GM23338 (cell line): Measurements from ENCODE around the gene PKNOX2. TPM values are rescaled to one million over a fixed set of nuclear protein-coding genes. Genes with fewer than 3 reads are reported as not detected.

Source experiments
- ATAC-seq: fragments of 200-7000 bp; cut with Tn5 transposase; 3 replicates; pipeline ENCODE4 v1.9.1; 2020
- DNase-seq: peaks from one replicate; pipeline ENCODE4 v3.0.0-alpha.2; 2015; ENCODE audit warnings: low spot score
- H2AFZ ChIP-seq: fragments of 200-600 bp; sonication (generic); 2 replicates; pipeline ENCODE4 v1.8.0; 2016; ENCODE audit warnings: antibody characterized with exemption, mild to moderate bottlenecking, moderate library complexity
- H3F3A ChIP-seq: fragments of 200-600 bp; sonication (generic); replicated peaks from 2 replicates; pipeline ENCODE4 v1.8.0; 2017; ENCODE audit warnings: antibody characterized with exemption, mixed run types, low read depth
- H3K27ac ChIP-seq: fragments of 200-600 bp; sonication (generic); 2 replicates; pipeline ENCODE4 v1.6.1; 2016; ENCODE audit warnings: low read depth
- H3K27me3 ChIP-seq: fragments of 200-600 bp; sonication (generic); 2 replicates; pipeline ENCODE4 v1.8.0; 2016; ENCODE audit warnings: mild to moderate bottlenecking, mixed run types, moderate library complexity; ENCODE audit not compliant: insufficient read depth
- H3K36me3 ChIP-seq: fragments of 200-600 bp; sonication (generic); 2 replicates; pipeline ENCODE4 v1.8.0; 2016; ENCODE audit warnings: mild to moderate bottlenecking; ENCODE audit not compliant: insufficient read depth
- H3K4me1 ChIP-seq: fragments of 200-600 bp; sonication (generic); 2 replicates; pipeline ENCODE4 v1.8.0; 2016; ENCODE audit warnings: mild to moderate bottlenecking, moderate library complexity; ENCODE audit not compliant: insufficient read depth
- H3K4me2 ChIP-seq: fragments of 200-600 bp; sonication (generic); 2 replicates; pipeline ENCODE4 v1.7.1; 2017; ENCODE audit warnings: mixed run types
- H3K4me3 ChIP-seq: fragments of 200-600 bp; sonication (generic); 2 replicates; pipeline ENCODE4 v1.6.1; 2016; ENCODE audit warnings: mixed run types
- H3K79me2 ChIP-seq: fragments of 200-600 bp; sonication (generic); replicated peaks from 2 replicates; pipeline ENCODE4 v1.8.0; 2017; ENCODE audit warnings: mild to moderate bottlenecking; ENCODE audit not compliant: insufficient read depth
- H3K9me2 ChIP-seq: fragments of 200-600 bp; sonication (generic); 2 replicates; pipeline ENCODE4 v1.8.0; 2017; ENCODE audit not compliant: insufficient read depth
- H4K20me1 ChIP-seq: fragments of 200-600 bp; sonication (generic); replicated peaks from 2 replicates; pipeline ENCODE4 v1.8.0; 2017; ENCODE audit warnings: mild to moderate bottlenecking; ENCODE audit not compliant: insufficient read depth
- H3K27ac Mint-ChIP-seq: 2 replicates; pipeline ENCODE4 v1.8.0; 2020; ENCODE audit warnings: inconsistent platforms, mild to moderate bottlenecking, moderate library complexity, mixed read lengths
- H3K27me3 Mint-ChIP-seq: 3 replicates; pipeline ENCODE4 v1.8.0; 2022; ENCODE audit warnings: low read depth, mild to moderate bottlenecking, moderate library complexity, mixed read lengths, inconsistent platforms; ENCODE audit not compliant: insufficient read depth, poor library complexity
- H3K36me3 Mint-ChIP-seq: 3 replicates; pipeline ENCODE4 v1.8.0; 2021; ENCODE audit warnings: low read depth, mild to moderate bottlenecking, inconsistent platforms, moderate library complexity, mixed read lengths
- H3K4me1 Mint-ChIP-seq: 3 replicates; pipeline ENCODE4 v1.8.0; 2020; ENCODE audit warnings: mild to moderate bottlenecking, inconsistent platforms, mixed read lengths
- H3K4me3 Mint-ChIP-seq: 3 replicates; pipeline ENCODE4 v1.8.0; 2021; ENCODE audit warnings: moderate library complexity, mild to moderate bottlenecking, inconsistent platforms, mixed read lengths
- H3K9me3 Mint-ChIP-seq: 3 replicates; pipeline ENCODE4 v1.8.0; 2020; ENCODE audit warnings: moderate library complexity, mild to moderate bottlenecking, inconsistent platforms, mixed read lengths
- CREB1 ChIP-seq: fragments of 250-450 bp; sonication (Bioruptor Pico); IDR thresholded peaks from 2 replicates; pipeline ENCODE4 v1.5.0; 2020; ENCODE audit warnings: low read depth, mild to moderate bottlenecking, moderate library complexity
- ETS1 ChIP-seq: IDR thresholded peaks from 2 replicates; pipeline ENCODE4 v1.6.1; 2016; ENCODE audit warnings: antibody characterized with exemption
- EZH2 ChIP-seq: fragments of 200-600 bp; sonication (generic); IDR thresholded peaks from one replicate; pipeline ENCODE4 v1.8.0; 2017; ENCODE audit warnings: antibody characterized with exemption, mild to moderate bottlenecking, low read depth; ENCODE audit not compliant: unreplicated experiment
- EZH2phosphoT487 ChIP-seq: fragments of 200-600 bp; sonication (generic); IDR thresholded peaks from one replicate; pipeline ENCODE4 v1.8.1; 2018; ENCODE audit warnings: antibody characterized with exemption; ENCODE audit not compliant: unreplicated experiment
- JUNB ChIP-seq: IDR thresholded peaks from one replicate; pipeline ENCODE4 v1.6.1; 2016; ENCODE audit warnings: antibody characterized with exemption; ENCODE audit not compliant: unreplicated experiment
- POLR2AphosphoS5 ChIP-seq: IDR thresholded peaks from 2 replicates; pipeline ENCODE4 v1.6.1; 2016; ENCODE audit warnings: antibody characterized with exemption, low read depth
- REST ChIP-seq: IDR thresholded peaks from one replicate; pipeline ENCODE4 v1.6.1; 2018; ENCODE audit warnings: antibody characterized with exemption; ENCODE audit not compliant: unreplicated experiment
- STAT1 ChIP-seq: IDR thresholded peaks from one replicate; pipeline ENCODE4 v1.6.1; 2016; ENCODE audit warnings: antibody characterized with exemption; ENCODE audit not compliant: unreplicated experiment
- ZNF114 ChIP-seq: fragments of 250-450 bp; sonication (Bioruptor Pico); IDR thresholded peaks from 2 replicates; pipeline ENCODE4 v1.5.0; 2020; ENCODE audit warnings: mild to moderate bottlenecking, moderate library complexity
- ZNF331 ChIP-seq: fragments of 250-450 bp; sonication (Bioruptor Pico); IDR thresholded peaks from 2 replicates; pipeline ENCODE4 v1.5.0; 2020; ENCODE audit warnings: low read depth, mild to moderate bottlenecking, moderate library complexity
- polyA plus RNA-seq: library from polyadenylated mRNA; unstranded; fragments of >200 nt; fragmentation: Nextera tagmentation; extraction: Ambion mirVana; gene quantifications from 2 replicates; pipeline ENCODE4 v1.2.1, GENCODE V29; 2016
- total RNA-seq: library from RNA; depleted of rRNA; stranded (reverse); fragments of >200 nt; shearing (Covaris generic); gene quantifications from 2 replicates; pipeline ENCODE4 v1.2.3, GENCODE V29; 2014
- TF ChIP-seq, protein P1 (sequence below), 2 experiments: fragments of 200-600 bp in 1 of 2; sonication (generic) in 1 of 2; conservative IDR thresholded peaks; 2 replicates each; pipeline versions ENCODE4 v1.5.1 to v1.6.1; 2016 to 2017; ENCODE audit warnings: antibody characterized with exemption in 2 of 2, low read depth in 2 of 2, mild to moderate bottlenecking in 2 of 2, moderate library complexity in 1 of 2

Gene PKNOX2
- total and polyA plus RNA-seq, 2 experiments from 2014 or later, result 0.42 to 0.83 TPM

DNA sequence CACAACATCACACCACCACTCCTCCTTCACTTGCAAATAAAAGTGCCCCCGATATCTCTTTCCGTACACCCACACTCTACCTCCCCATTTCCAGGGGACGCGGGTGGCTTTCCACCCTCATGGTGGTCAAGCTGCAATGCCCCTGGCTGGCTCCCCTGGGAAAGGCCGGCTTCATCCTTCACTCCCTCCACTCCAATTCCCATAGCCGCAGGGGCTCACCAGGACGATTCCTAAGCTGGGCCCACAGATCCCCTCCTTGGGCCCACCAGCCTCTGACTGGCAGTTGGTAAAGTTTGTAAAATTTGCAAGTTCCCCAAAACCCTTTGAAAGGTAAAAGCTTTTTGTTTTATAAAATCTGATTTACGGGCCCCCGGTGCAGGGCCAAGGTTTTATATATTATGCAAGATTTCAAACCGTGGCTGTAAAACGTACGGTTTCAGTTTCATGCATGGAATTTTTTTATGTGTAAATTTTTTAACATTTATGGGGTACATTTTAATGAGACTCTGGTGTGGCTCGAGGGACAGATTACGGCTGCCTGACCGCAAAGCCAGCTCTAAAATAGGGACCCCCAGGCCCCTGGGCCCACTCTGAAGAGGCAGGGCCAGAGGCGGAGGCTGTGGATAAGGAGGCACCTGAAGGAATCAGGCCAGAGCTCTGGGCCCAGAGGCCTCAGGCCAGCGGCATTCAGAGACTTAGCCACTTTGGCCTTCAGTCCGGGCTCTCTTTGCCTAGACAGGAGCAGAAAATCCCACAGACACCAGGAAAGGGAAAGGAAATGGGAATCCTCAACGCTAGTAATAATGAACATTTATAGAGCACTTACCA is 225.0 kb downstream of the PKNOX2 start (continued):
- TF ChIP-seq REST (no peak), ZNF331 (CRISPR knock-in tag) (no peak), CREB1 (CRISPR knock-in tag) (no peak), EZH2 (no peak)

DNA sequence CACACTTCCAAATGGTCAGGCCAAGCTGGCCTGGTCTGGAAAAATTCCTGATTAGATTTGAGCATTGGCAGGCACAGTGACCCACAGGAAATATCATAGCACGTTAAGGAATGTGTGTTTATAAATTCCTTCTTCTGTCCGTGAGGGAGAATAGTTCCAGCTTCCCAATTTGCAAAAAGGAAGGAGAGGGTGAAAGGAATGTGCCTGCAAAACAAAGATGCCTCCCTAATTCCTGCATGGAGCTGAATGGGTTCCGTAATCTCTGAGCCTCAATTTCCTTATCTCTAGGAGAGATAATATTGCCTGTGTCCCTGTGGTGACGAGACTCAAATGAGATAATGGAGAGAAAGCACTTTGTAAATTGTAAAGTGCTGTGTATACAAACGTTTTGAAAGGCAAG is 226.4 kb downstream of the PKNOX2 start:
- Mint-ChIP-seq H3K4me3 (no peak overlapping the region), H3K36me3 (no peaks in the 10 kb centered on the region), H3K27ac (no peak overlapping the region), H3K9me3 (no peaks in the 10 kb centered on the region), H3K27me3 (peaks cover 2% of the 10 kb centered on the region), H3K4me1 (peaks cover 32% of the 10 kb centered on the region)
- DNase-seq, result peak; percentile 55
- H3K27ac ChIP-seq, result no peak overlapping the region
- H3F3A ChIP-seq, result no peaks in the 10 kb centered on the region
- H3K4me1 ChIP-seq, result peaks cover 17% of the 10 kb centered on the region
- no peaks in the 10 kb centered on the region for H3K79me2 ChIP-seq
- ATAC-seq, result peak; percentile 49; the same call in 2 of the 3 replicates
- no peak overlapping the region for H3K4me3 ChIP-seq
- H3K36me3 ChIP-seq, result no peaks in the 10 kb centered on the region
- H3K9me2 ChIP-seq, result peaks cover 15% of the 10 kb centered on the region; the same call in 1 of the 2 replicates
- peak overlapping the region; percentile 3; the same call in 1 of the 2 replicates for H3K4me2 ChIP-seq
- no peak overlapping the region for H2AFZ ChIP-seq
- no peaks in the 10 kb centered on the region for H3K27me3 ChIP-seq
- H4K20me1 ChIP-seq, result no peaks in the 10 kb centered on the region
- TF ChIP-seq POLR2AphosphoS5 (no peak), EZH2phosphoT487 (no peak), CREB1 (CRISPR knock-in tag) (no peak), REST (no peak), EZH2 (no peak), STAT1 (no peak), ETS1 (no peak), ZNF114 (CRISPR knock-in tag) (no peak), JUNB (no peak), ZNF331 (CRISPR knock-in tag) (no peak)
- TF ChIP-seq, protein P1, sequence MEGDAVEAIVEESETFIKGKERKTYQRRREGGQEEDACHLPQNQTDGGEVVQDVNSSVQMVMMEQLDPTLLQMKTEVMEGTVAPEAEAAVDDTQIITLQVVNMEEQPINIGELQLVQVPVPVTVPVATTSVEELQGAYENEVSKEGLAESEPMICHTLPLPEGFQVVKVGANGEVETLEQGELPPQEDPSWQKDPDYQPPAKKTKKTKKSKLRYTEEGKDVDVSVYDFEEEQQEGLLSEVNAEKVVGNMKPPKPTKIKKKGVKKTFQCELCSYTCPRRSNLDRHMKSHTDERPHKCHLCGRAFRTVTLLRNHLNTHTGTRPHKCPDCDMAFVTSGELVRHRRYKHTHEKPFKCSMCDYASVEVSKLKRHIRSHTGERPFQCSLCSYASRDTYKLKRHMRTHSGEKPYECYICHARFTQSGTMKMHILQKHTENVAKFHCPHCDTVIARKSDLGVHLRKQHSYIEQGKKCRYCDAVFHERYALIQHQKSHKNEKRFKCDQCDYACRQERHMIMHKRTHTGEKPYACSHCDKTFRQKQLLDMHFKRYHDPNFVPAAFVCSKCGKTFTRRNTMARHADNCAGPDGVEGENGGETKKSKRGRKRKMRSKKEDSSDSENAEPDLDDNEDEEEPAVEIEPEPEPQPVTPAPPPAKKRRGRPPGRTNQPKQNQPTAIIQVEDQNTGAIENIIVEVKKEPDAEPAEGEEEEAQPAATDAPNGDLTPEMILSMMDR (conservative IDR thresholded peaks at IDR 0.05; ENCODE audit: low read depth in 2 of 2), result no peak
